Measurements from ENCODE around the gene EXOC3L2.

GRCh38 chr19:45184115-45184514 lies 61.1 kb downstream of the EXOC3L2 start:
- TF ChIP-seq RAD21 (IDR thresholded peaks at IDR 0.05; ENCODE audit: low read depth) (no peak), EGR1 (IDR thresholded peaks at IDR 0.05; ENCODE audit: low read depth) (no peak), CTCF (IDR thresholded peaks at IDR 0.05 in 2 of 3, conservative IDR thresholded peaks at IDR 0.05 in 1 of 3; ENCODE audit: borderline replicate concordance in 1 of 3, insufficient read depth in 1 of 3, low read depth in 2 of 3, low read length in 2 of 3) (no peak), JUND (IDR thresholded peaks at IDR 0.05) (no peak), MAX (IDR thresholded peaks at IDR 0.05) (no peak)

All from HCT116 (cell line).